Measurements from ENCODE around the gene CRACDL.

GRCh38 chr2:98772536-98772935 is 163.5 kb downstream of the CRACDL start:
- TF ChIP-seq EZH2phosphoT487 (IDR thresholded peaks at IDR 0.05; ENCODE audit: borderline replicate concordance, low read length) (no peak), CTCF (conservative IDR thresholded peaks at IDR 0.05; ENCODE audit: low read depth, low read length) (no peak)

All from PC-3 (cell line).